Neuronal stem cell (in vitro differentiated cells): Measurements from ENCODE around the gene GPRC5B.

Experiments
- DNase-seq: peaks from one replicate; pipeline ENCODE4 v3.0.0-alpha.2; 2013; ENCODE audit warnings: low spot score
- H2AFZ ChIP-seq: one replicate; pipeline ENCODE4 v1.6.1; 2013; ENCODE audit warnings: mild to moderate bottlenecking, low read length, inconsistent platforms
- H2AK5ac ChIP-seq: 2 replicates; pipeline ENCODE4 v1.6.1; 2013; ENCODE audit warnings: low read depth, mild to moderate bottlenecking, inconsistent platforms, low read length, moderate library complexity, mixed read lengths
- H2BK120ac ChIP-seq: 2 replicates; pipeline ENCODE4 v1.6.1; 2013; ENCODE audit warnings: low read depth, mild to moderate bottlenecking, inconsistent platforms, low read length, moderate library complexity, mixed read lengths
- H2BK12ac ChIP-seq: one replicate; pipeline ENCODE4 v1.6.1; 2013; ENCODE audit warnings: low read length, inconsistent platforms
- H2BK15ac ChIP-seq: 2 replicates; pipeline ENCODE4 v1.6.1; 2013; ENCODE audit warnings: mild to moderate bottlenecking, low read length, inconsistent platforms, mixed read lengths
- H2BK5ac ChIP-seq: one replicate; pipeline ENCODE4 v1.6.1; 2013; ENCODE audit warnings: inconsistent platforms, mild to moderate bottlenecking, low read length, moderate library complexity
- H3K14ac ChIP-seq: one replicate; pipeline ENCODE4 v1.6.1; 2013; ENCODE audit warnings: low read length, inconsistent platforms
- H3K18ac ChIP-seq: 2 replicates; pipeline ENCODE4 v1.6.1; 2013; ENCODE audit warnings: low read length, inconsistent platforms
- H3K23ac ChIP-seq: 2 replicates; pipeline ENCODE4 v1.6.1; 2013; ENCODE audit warnings: low read depth, mild to moderate bottlenecking, mixed read lengths, low read length, inconsistent platforms; ENCODE audit not compliant: poor library complexity
- H3K27ac ChIP-seq: replicated peaks from 3 replicates; pipeline ENCODE4 v1.5.1; 2013; ENCODE audit warnings: low read length, inconsistent platforms
- H3K27me3 ChIP-seq, 3 experiments: 2 replicates each; pipeline ENCODE4 v1.6.1; 2013; ENCODE audit warnings: low read length in 3 of 3, mild to moderate bottlenecking in 2 of 3, inconsistent platforms in 1 of 3, low read depth in 1 of 3, mixed read lengths in 1 of 3, moderate library complexity in 1 of 3; ENCODE audit not compliant: control insufficient read depth in 3 of 3, insufficient read depth in 3 of 3
- H3K36me3 ChIP-seq, 2 donors: replicated peaks in 1 of 2; 2 replicates each; pipeline ENCODE4 v1.6.1; 2013; ENCODE audit warnings: low read length in 2 of 2; ENCODE audit not compliant: control insufficient read depth in 2 of 2, insufficient read depth in 2 of 2
- H3K4ac ChIP-seq: 2 replicates; pipeline ENCODE4 v1.6.1; 2013; ENCODE audit warnings: inconsistent platforms, mild to moderate bottlenecking, low read length, moderate library complexity
- H3K4me1 ChIP-seq, 2 donors: 1 replicate in 1 of 2; 2 replicates in 1 of 2; pipeline ENCODE4 v1.6.1; 2013; ENCODE audit warnings: low read length in 2 of 2, low read depth in 1 of 2; ENCODE audit not compliant: control insufficient read depth in 2 of 2, insufficient read depth in 1 of 2
- H3K4me2 ChIP-seq: one replicate; pipeline ENCODE4 v1.6.1; 2013; ENCODE audit warnings: mild to moderate bottlenecking, low read length, inconsistent platforms; ENCODE audit not compliant: insufficient read depth, poor library complexity, severe bottlenecking
- H3K4me3 ChIP-seq, 2 donors: 2 replicates each; pipeline ENCODE4 v1.5.1; 2013; ENCODE audit warnings: low read length in 2 of 2, mild to moderate bottlenecking in 2 of 2, inconsistent platforms in 1 of 2, moderate library complexity in 1 of 2
- H3K79me1 ChIP-seq: one replicate; pipeline ENCODE4 v1.6.1; 2013; ENCODE audit warnings: low read depth, mild to moderate bottlenecking, inconsistent platforms, low read length, moderate library complexity
- H3K9ac ChIP-seq: one replicate; pipeline ENCODE4 v1.6.1; 2013; ENCODE audit warnings: mild to moderate bottlenecking, low read depth, low read length, inconsistent platforms; ENCODE audit not compliant: poor library complexity
- H3K9me3 ChIP-seq, 2 donors: replicated peaks in 1 of 2; 2 replicates each; pipeline versions ENCODE3 to v1.6.1; 2013; ENCODE audit warnings: low read length in 2 of 2, mild to moderate bottlenecking in 2 of 2, inconsistent platforms in 1 of 2, low read depth in 1 of 2, mixed read lengths in 1 of 2, moderate library complexity in 1 of 2; ENCODE audit not compliant: control insufficient read depth in 2 of 2, insufficient read depth in 1 of 2
- H4K8ac ChIP-seq: one replicate; pipeline ENCODE4 v1.6.1; 2013; ENCODE audit warnings: low read depth, mild to moderate bottlenecking, inconsistent platforms, low read length, moderate library complexity
- H4K91ac ChIP-seq: one replicate; pipeline ENCODE4 v1.6.1; 2013; ENCODE audit warnings: low read length, low read depth, mild to moderate bottlenecking, inconsistent platforms; ENCODE audit not compliant: poor library complexity
- WGBS, 2 donors: extraction: QIAGEN DNeasy Blood & Tissue Kit; methylation state at CpG; one replicate each; pipeline ENCODE4 v1.1.7; 2013; ENCODE audit warnings: missing lambda C conversion rate in 2 of 2, mixed read lengths in 1 of 2; ENCODE audit not compliant: insufficient read length in 2 of 2, insufficient replicate concordance in 1 of 2; ENCODE audit errors: extremely low coverage in 2 of 2; 5-methylcytosine and 5-hydroxymethylcytosine counted together

The GPRC5B gene

GRCh38 chr16:19926449-19927390 lies 42.1 kb upstream of the GPRC5B start:
- H3K4ac ChIP-seq: no peak overlapping the region
- DNase-seq: no peak
- no peak overlapping the region for H2BK12ac ChIP-seq
- no peak overlapping the region for H3K4me2 ChIP-seq
- H3K14ac ChIP-seq: no peak overlapping the region
- no peak overlapping the region for H2AK5ac ChIP-seq
- no peak overlapping the region for H2BK5ac ChIP-seq
- H3K79me1 ChIP-seq: no peaks in the 10 kb centered on the region
- H3K23ac ChIP-seq: no peak overlapping the region
- H3K4me1 ChIP-seq: no peaks in the 10 kb centered on the region
- no peak overlapping the region for H2BK120ac ChIP-seq
- H4K91ac ChIP-seq: no peak overlapping the region
- H3K27me3 ChIP-seq: no peaks in the 10 kb centered on the region
- H3K27ac ChIP-seq: no peak overlapping the region
- H3K9ac ChIP-seq: no peak overlapping the region
- no peak overlapping the region for H4K8ac ChIP-seq
- no peak overlapping the region for H3K18ac ChIP-seq
- no peaks in the 10 kb centered on the region for H3K36me3 ChIP-seq
- no peaks in the 10 kb centered on the region for H3K9me3 ChIP-seq
- WGBS, 2 donors: no CpG with 5 or more reads among the region's 8 CpGs
- H2BK15ac ChIP-seq: no peak overlapping the region
- no peak overlapping the region for H3K4me3 ChIP-seq
- H2AFZ ChIP-seq: no peak overlapping the region

GRCh38 chr16:19923396-19923795 lies 38.7 kb upstream of the GPRC5B start:
- no peak overlapping the region for H3K4ac ChIP-seq
- H3K9ac ChIP-seq: no peak overlapping the region
- H3K23ac ChIP-seq: no peak overlapping the region
- no peak overlapping the region for H4K8ac ChIP-seq
- H3K14ac ChIP-seq: no peak overlapping the region
- H2BK5ac ChIP-seq: no peak overlapping the region
- H2BK15ac ChIP-seq: no peak overlapping the region
- no peak for DNase-seq
- no peak overlapping the region for H2BK12ac ChIP-seq
- H3K36me3 ChIP-seq: no peaks in the 10 kb centered on the region
- WGBS, 2 donors: no CpG with 5 or more reads among the region's 5 CpGs
- no peaks in the 10 kb centered on the region for H3K27me3 ChIP-seq
- H3K27ac ChIP-seq: no peak overlapping the region
- H3K18ac ChIP-seq: no peak overlapping the region
- peak overlapping the region in 1 of 2 donors; percentile 30 for H3K4me3 ChIP-seq
- no peak overlapping the region for H4K91ac ChIP-seq
- H2AK5ac ChIP-seq: no peak overlapping the region
- H3K9me3 ChIP-seq: no peaks in the 10 kb centered on the region
- no peaks in the 10 kb centered on the region for H3K79me1 ChIP-seq
- H2AFZ ChIP-seq: no peak overlapping the region
- no peak overlapping the region for H2BK120ac ChIP-seq
- H3K4me1 ChIP-seq: no peaks in the 10 kb centered on the region
- H3K4me2 ChIP-seq: no peak overlapping the region

- WGBS, 2 donors: no CpG with 5 or more reads among the region's 7 CpGs
- Histone ChIP-seq H3K4me2 (no peak overlapping the region), H3K4me1 (no peaks in the 10 kb centered on the region), H3K4ac (no peak overlapping the region), H3K79me1 (no peaks in the 10 kb centered on the region), H2BK15ac (no peak overlapping the region), H2BK5ac (no peak overlapping the region), H3K9me3 (no peaks in the 10 kb centered on the region), H3K36me3 (no peaks in the 10 kb centered on the region), H4K8ac (no peak overlapping the region), H3K27me3 (no peaks in the 10 kb centered on the region), H2BK12ac (no peak overlapping the region), H4K91ac (no peak overlapping the region), H2AFZ (no peak overlapping the region), H3K14ac (no peak overlapping the region), H2AK5ac (no peak overlapping the region), H3K18ac (no peak overlapping the region), H3K27ac (no peak overlapping the region), H3K9ac (no peak overlapping the region), H3K4me3 (no peak overlapping the region), H3K23ac (no peak overlapping the region), H2BK120ac (no peak overlapping the region)
- no peak for DNase-seq
These were observed 34.5 kb upstream of the GPRC5B start for GRCh38 chr16:19919142-19919541.

GRCh38 chr16:19916064-19916463 lies 31.4 kb upstream of the GPRC5B start:
- Histone ChIP-seq H4K91ac (no peak overlapping the region), H2AK5ac (no peak overlapping the region), H3K14ac (no peak overlapping the region), H3K4ac (no peak overlapping the region), H3K4me2 (no peak overlapping the region), H3K4me3 (no peak overlapping the region), H3K79me1 (no peaks in the 10 kb centered on the region), H2BK5ac (no peak overlapping the region), H3K9ac (no peak overlapping the region), H3K4me1 (no peaks in the 10 kb centered on the region), H4K8ac (no peak overlapping the region), H3K36me3 (no peaks in the 10 kb centered on the region), H3K9me3 (no peaks in the 10 kb centered on the region), H2BK15ac (no peak overlapping the region), H2AFZ (no peak overlapping the region), H2BK12ac (no peak overlapping the region), H2BK120ac (no peak overlapping the region), H3K23ac (no peak overlapping the region), H3K27ac (no peak overlapping the region), H3K18ac (no peak overlapping the region), H3K27me3 (no peaks in the 10 kb centered on the region)
- WGBS, 2 donors: no CpG with 5 or more reads among the region's 5 CpGs
- DNase-seq: no peak
